B cell (primary cell): Measurements from ENCODE around the gene S100A8. TPM values are rescaled to one million over a fixed set of nuclear protein-coding genes. Genes with fewer than 3 reads are reported as not detected.
"Not testable (repeated sequence)": the region's sequence is repeated elsewhere in the genome, so short reads cannot be mapped to it uniquely, and the experiment has no call there.

ENCODE experiments used
- ATAC-seq: fragments of 200-7000 bp; cut with Tn5 transposase; one replicate; pipeline ENCODE4 v1.10.0; 2021; ENCODE audit warnings: low read depth, mild to moderate bottlenecking, moderate number of reproducible peaks, moderate library complexity
- CTCF ChIA-PET: fragments of 350-600 bp; sonication (Branson Sonifier 250); formaldehyde crosslinking; loops from one replicate; lab custom pipeline; 2021; ENCODE audit warnings: antibody characterized with exemption, inconsistent platforms; lab: Charles Lee
- POLR2A ChIA-PET: fragments of 350-600 bp; sonication (Branson Sonifier 250); formaldehyde crosslinking; loops from one replicate; lab custom pipeline; 2021; ENCODE audit warnings: antibody characterized with exemption; lab: Charles Lee
- DNase-seq: peaks from one replicate; pipeline ENCODE4 v3.0.0; 2013
- H2AFZ ChIP-seq: 2 replicates; pipeline ENCODE4 v1.6.1; 2012; ENCODE audit warnings: mild to moderate bottlenecking, low read depth, low read length; ENCODE audit not compliant: insufficient read depth, poor library complexity, severe bottlenecking
- H3K27ac ChIP-seq, 2 donors: 1 replicate in 1 of 2; 2 replicates in 1 of 2; pipeline ENCODE4 v1.5.1; 2012 to 2013; ENCODE audit warnings: low read length in 2 of 2, mild to moderate bottlenecking in 2 of 2, moderate library complexity in 1 of 2
- H3K27me3 ChIP-seq, 4 experiments: fragments of 200-600 bp in 1 of 4; sonication (generic) in 1 of 4; replicated peaks in 1 of 4; 1 replicate in 2 of 4; 2 replicates in 2 of 4; pipeline versions ENCODE4 v1.6.1 to v1.7.0; 2013 to 2016; ENCODE audit warnings: low read length in 3 of 4, mild to moderate bottlenecking in 2 of 4, mixed read lengths in 1 of 4, moderate library complexity in 1 of 4; ENCODE audit not compliant: insufficient read depth in 4 of 4, control insufficient read depth in 3 of 4; ENCODE audit errors: control extremely low read depth in 1 of 4
- H3K36me3 ChIP-seq, 2 experiments: replicated peaks in 1 of 2; 1 replicate in 1 of 2; 2 replicates in 1 of 2; pipeline versions ENCODE4 v1.6.1 to v1.7.1; 2013; ENCODE audit warnings: low read length in 1 of 2; ENCODE audit not compliant: insufficient read depth in 2 of 2, control insufficient read depth in 1 of 2; ENCODE audit errors: control extremely low read depth in 1 of 2, extremely low read depth in 1 of 2
- H3K4me1 ChIP-seq, 2 donors: fragments of 200-600 bp in 1 of 2; sonication (generic) in 1 of 2; 1 replicate in 1 of 2; 2 replicates in 1 of 2; pipeline versions ENCODE4 v1.5.1 to v1.6.1; 2013 to 2017; ENCODE audit warnings: low read length in 2 of 2; ENCODE audit not compliant: control insufficient read depth in 2 of 2, insufficient read depth in 2 of 2
- H3K4me2 ChIP-seq: replicated peaks from 2 replicates; pipeline ENCODE3; 2012; ENCODE audit warnings: mild to moderate bottlenecking, low read depth, low read length; ENCODE audit not compliant: poor library complexity, severe bottlenecking
- H3K4me3 ChIP-seq, 5 experiments: fragments of 200-600 bp in 1 of 5; sonication (generic) in 1 of 5; 1 replicate in 3 of 5; 2 replicates in 2 of 5; pipeline versions ENCODE4 v1.5.1 to v1.7.0; 2011 to 2016; ENCODE audit warnings: low read length in 4 of 5, mild to moderate bottlenecking in 4 of 5, low read depth in 2 of 5, control low read depth in 1 of 5, moderate library complexity in 1 of 5; ENCODE audit not compliant: insufficient read depth in 1 of 5; ENCODE audit errors: control extremely low read depth in 1 of 5, extremely low read depth in 1 of 5
- H3K79me2 ChIP-seq: fragments of 200-600 bp; sonication (generic); one replicate; pipeline ENCODE4 v1.6.0; 2016; ENCODE audit warnings: low read length; ENCODE audit not compliant: control insufficient read depth, insufficient read depth
- H3K9ac ChIP-seq: fragments of 200-600 bp; sonication (generic); 2 replicates; pipeline ENCODE4 v1.6.1; 2017; ENCODE audit warnings: mild to moderate bottlenecking, low read length, moderate library complexity
- H3K9me3 ChIP-seq, 3 donors: one replicate each; pipeline versions ENCODE4 v1.6.1 to v1.7.1; 2013; ENCODE audit warnings: low read length in 2 of 3; ENCODE audit not compliant: control insufficient read depth in 2 of 3, insufficient read depth in 1 of 3; ENCODE audit errors: control extremely low read depth in 1 of 3
- H4K20me1 ChIP-seq: 2 replicates; pipeline ENCODE4 v1.6.0; 2012; ENCODE audit warnings: mild to moderate bottlenecking, low read length; ENCODE audit not compliant: insufficient read depth, control insufficient read depth, poor library complexity, severe bottlenecking
- H3K27ac Mint-ChIP-seq: one replicate; pipeline ENCODE4 v1.8.0; 2021; ENCODE audit warnings: mixed read lengths
- H3K27me3 Mint-ChIP-seq: one replicate; pipeline ENCODE4 v1.8.0; 2021; ENCODE audit warnings: mixed read lengths
- H3K4me1 Mint-ChIP-seq: one replicate; pipeline ENCODE4 v1.8.0; 2021; ENCODE audit warnings: mixed read lengths
- H3K4me3 Mint-ChIP-seq: one replicate; pipeline ENCODE4 v1.8.0; 2021; ENCODE audit warnings: mixed read lengths
- H3K9me3 Mint-ChIP-seq: one replicate; pipeline ENCODE4 v1.8.0; 2022; ENCODE audit warnings: mixed read lengths; ENCODE audit not compliant: insufficient read depth
- EZH2 ChIP-seq: IDR thresholded peaks from 2 replicates; pipeline ENCODE4 v1.6.1; 2012; ENCODE audit warnings: borderline replicate concordance, low read depth, mild to moderate bottlenecking, moderate library complexity, low read length; ENCODE audit not compliant: insufficient read depth, poor library complexity, severe bottlenecking
- WGBS: methylation state at CpG from one replicate; pipeline ENCODE4 v1.1.5; 2013; ENCODE audit warnings: missing lambda C conversion rate; ENCODE audit not compliant: insufficient coverage; 5-methylcytosine and 5-hydroxymethylcytosine counted together
- intact Hi-C: fragments of 100-400 bp; cut with micrococcal nuclease; formaldehyde crosslinking; loops from one replicate; pipeline ENCODE4 v1.10.0; 2022
- polyA plus RNA-seq: library from polyadenylated mRNA; depleted of rRNA; stranded (reverse); fragments of >200 nt; gene quantifications from 2 replicates; pipeline ENCODE4 v1.2.3, GENCODE V29; 2012
- total RNA-seq, 2 donors: library from RNA; stranded (reverse); fragments of 120-200 nt in 1 of 2; gene quantifications; 1 replicate in 1 of 2; 2 replicates in 1 of 2; pipeline versions ENCODE4 v1.2.3 to v1.2.4, GENCODE V29; 2013 to 2022
- TF ChIP-seq, protein P1 (sequence below): fragments of 200-600 bp; IDR thresholded peaks from one replicate; pipeline ENCODE4 v1.8.0; 2022; ENCODE audit warnings: antibody characterized with exemption, mild to moderate bottlenecking

S100A8 gene
- total and polyA plus RNA-seq, 2 donors (not counting 1 experiment from before 2014, with no cell fraction given), result 3.3 to 16.7 TPM

DNA sequence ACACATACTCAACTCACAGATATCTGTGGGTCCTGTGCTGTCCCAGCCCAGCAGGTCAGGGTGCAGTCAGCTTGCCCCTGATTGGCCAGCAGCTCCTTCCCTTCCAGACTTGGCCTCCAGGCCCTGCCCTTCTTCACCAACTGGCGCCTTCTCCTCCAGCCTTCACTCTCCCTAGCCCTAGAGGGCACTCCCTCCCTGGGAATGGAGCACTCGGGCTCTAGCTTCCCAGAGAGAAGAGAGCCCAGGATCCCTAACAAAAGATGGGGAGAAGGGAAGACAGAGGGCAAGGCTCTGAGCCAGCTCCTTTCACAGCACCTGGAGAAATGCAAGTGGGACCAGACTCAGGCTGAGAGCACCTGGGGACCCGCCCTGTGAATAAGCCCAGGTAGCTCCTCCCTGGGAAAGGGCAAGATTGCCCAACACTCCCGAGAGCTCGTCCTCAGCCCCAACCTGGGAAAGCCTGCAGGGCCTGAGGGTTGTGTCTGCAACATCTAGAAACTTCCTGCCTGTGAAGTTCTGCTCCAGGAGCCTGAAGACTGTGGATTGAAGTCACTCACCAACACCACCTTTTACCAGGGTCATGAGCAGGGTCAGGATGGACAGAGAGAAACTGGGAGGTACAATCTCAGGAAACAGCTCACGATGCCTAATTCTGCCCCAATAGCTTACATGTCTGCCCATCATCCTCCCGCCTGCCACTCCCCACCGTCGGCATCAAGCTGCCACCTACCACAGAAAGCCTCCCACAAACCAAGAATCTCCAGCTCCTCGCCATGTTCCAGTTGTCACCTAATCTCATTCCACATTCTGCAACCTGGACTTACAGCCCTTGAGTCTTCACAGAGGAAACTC, 42.1 kb downstream of the S100A8 start, which contains the start of gene PGLYRP4:
TSS of gene PGLYRP4 (minus strand) at position 331 of the 852 bp plus-strand sequence. CDS start 909 bp downstream, outside the sequence.
- Mint-ChIP-seq H3K9me3 (no peaks in the 10 kb centered on the region), H3K4me3 (no peak within 1 kb of the TSS), H3K27ac (no peak within 1 kb of the TSS), H3K27me3 (peaks cover 65% of the 10 kb centered on the region), H3K4me1 (peaks cover 23% of the 10 kb centered on the region)
- no peaks in the 10 kb centered on the region for H3K36me3 ChIP-seq
- H3K79me2 ChIP-seq, result no peaks in the 10 kb centered on the region
- H3K4me3 ChIP-seq, result no peak within 1 kb of the TSS
- DNase-seq (no peak), ATAC-seq (no peak)
- H3K4me1 ChIP-seq, result peaks cover 14 to 17% of the 10 kb centered on the region in 2 donors
- H3K27ac ChIP-seq, result no peak within 1 kb of the TSS
- peaks cover 0 to 44% (median 22%) of the 10 kb centered on the region in 4 experiments for H3K27me3 ChIP-seq
- no peaks in the 10 kb centered on the region for H3K9me3 ChIP-seq
- H3K4me2 ChIP-seq, result no peak within 1 kb of the TSS
- TF ChIP-seq EZH2, result no peak
- TF ChIP-seq, protein P1, sequence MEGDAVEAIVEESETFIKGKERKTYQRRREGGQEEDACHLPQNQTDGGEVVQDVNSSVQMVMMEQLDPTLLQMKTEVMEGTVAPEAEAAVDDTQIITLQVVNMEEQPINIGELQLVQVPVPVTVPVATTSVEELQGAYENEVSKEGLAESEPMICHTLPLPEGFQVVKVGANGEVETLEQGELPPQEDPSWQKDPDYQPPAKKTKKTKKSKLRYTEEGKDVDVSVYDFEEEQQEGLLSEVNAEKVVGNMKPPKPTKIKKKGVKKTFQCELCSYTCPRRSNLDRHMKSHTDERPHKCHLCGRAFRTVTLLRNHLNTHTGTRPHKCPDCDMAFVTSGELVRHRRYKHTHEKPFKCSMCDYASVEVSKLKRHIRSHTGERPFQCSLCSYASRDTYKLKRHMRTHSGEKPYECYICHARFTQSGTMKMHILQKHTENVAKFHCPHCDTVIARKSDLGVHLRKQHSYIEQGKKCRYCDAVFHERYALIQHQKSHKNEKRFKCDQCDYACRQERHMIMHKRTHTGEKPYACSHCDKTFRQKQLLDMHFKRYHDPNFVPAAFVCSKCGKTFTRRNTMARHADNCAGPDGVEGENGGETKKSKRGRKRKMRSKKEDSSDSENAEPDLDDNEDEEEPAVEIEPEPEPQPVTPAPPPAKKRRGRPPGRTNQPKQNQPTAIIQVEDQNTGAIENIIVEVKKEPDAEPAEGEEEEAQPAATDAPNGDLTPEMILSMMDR, result no peak
- intact Hi-C loops, result no loop called here
- no peak within 1 kb of the TSS for H3K9ac ChIP-seq
- POLR2A ChIA-PET, result no interaction called here
- H2AFZ ChIP-seq, result no peak within 1 kb of the TSS
- CTCF ChIA-PET, result interaction anchor here (1.1 to 1.2 kb wide), 2 partner anchors 16 to 146 kb away, joined by 3 to 4 read pairs; no protein-coding TSS in a partner anchor
- WGBS, result 77% methylated on average over 7 of the region's 10 CpGs
- no peaks in the 10 kb centered on the region for H4K20me1 ChIP-seq

DNA sequence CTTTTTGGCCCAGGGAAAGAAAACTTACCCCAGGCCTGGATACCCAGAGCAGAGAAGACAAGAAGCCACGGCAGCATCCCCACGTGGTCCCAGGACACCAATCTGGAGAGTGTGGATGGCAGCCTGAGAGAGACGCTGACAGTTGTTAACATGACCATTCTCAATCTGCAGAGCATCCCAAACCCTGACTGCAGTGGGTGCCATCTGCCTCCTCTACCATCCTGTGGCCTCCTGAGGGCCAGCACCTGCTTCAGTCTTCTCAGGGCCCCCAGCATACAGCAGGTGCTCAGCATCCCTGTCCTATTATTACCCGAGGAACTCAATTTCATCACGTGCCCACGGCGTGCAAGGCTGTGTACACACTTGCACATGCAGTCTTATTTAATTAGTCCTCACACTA, 43.0 kb downstream of the S100A8 start:
- ATAC-seq (no peak), DNase-seq (no peak)
- Mint-ChIP-seq H3K27me3 (peaks cover 63% of the 10 kb centered on the region), H3K27ac (no peak overlapping the region), H3K4me3 (no peak overlapping the region), H3K4me1 (peaks cover 23% of the 10 kb centered on the region), H3K9me3 (no peaks in the 10 kb centered on the region)
- CTCF ChIA-PET, result no interaction called here
- no peak overlapping the region for H3K4me3 ChIP-seq
- peaks cover 14 to 17% of the 10 kb centered on the region in 2 donors for H3K4me1 ChIP-seq
- H3K79me2 ChIP-seq, result no peaks in the 10 kb centered on the region
- no peaks in the 10 kb centered on the region for H3K9me3 ChIP-seq
- H2AFZ ChIP-seq, result no peak overlapping the region
- POLR2A ChIA-PET, result no interaction called here
- H3K27ac ChIP-seq, result no peak overlapping the region
- H3K9ac ChIP-seq, result no peak overlapping the region
- 77% methylated on average over 7 of the region's 7 CpGs for WGBS
- TF ChIP-seq, protein P1, result no peak
- TF ChIP-seq EZH2, result no peak
- H4K20me1 ChIP-seq, result no peaks in the 10 kb centered on the region
- peaks cover 0 to 47% (median 20%) of the 10 kb centered on the region in 4 experiments for H3K27me3 ChIP-seq
- no peak overlapping the region for H3K4me2 ChIP-seq
- intact Hi-C loops, result no loop called here
- H3K36me3 ChIP-seq, result no peaks in the 10 kb centered on the region

DNA sequence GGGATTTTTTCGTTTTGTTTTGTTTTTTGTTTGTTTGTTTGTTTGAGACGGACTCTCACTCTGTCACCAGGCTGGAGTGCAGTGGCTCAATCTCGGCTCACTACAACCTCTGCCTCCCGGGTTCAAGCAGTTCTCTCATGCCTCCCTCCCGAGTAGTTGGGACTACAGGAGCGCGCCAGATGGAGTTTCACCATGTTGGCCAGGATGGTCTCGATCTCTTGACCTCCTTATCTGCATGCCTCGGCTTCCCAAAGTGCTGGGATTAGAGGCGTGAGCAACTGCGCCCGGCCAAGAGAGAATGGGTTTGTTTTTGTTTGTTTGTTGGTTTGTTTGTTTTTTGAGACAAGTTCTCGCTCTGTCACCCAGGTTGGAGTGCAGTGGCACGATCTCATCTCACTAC, 43.8 kb downstream of the S100A8 start:
- WGBS, result 95% methylated on average over 9 of the region's 14 CpGs
- H4K20me1 ChIP-seq, H3K4me2 ChIP-seq, DNase-seq, H2AFZ ChIP-seq, H3K9me3 ChIP-seq, H3K27ac ChIP-seq, H3K36me3 ChIP-seq, H3K79me2 ChIP-seq, CTCF ChIA-PET, intact Hi-C loops, H3K9me3 Mint-ChIP-seq, H3K4me3 Mint-ChIP-seq, H3K9ac ChIP-seq, POLR2A ChIA-PET, ATAC-seq, H3K4me3 ChIP-seq, H3K27ac Mint-ChIP-seq: not testable (repeated sequence)
- Histone ChIP-seq H3K27me3 (peaks cover 0 to 46% (median 20%) of the 10 kb centered on the region in 4 experiments), H3K4me1 (peaks cover 14 to 17% of the 10 kb centered on the region in 2 donors)
- Mint-ChIP-seq H3K4me1 (peaks cover 23% of the 10 kb centered on the region), H3K27me3 (peaks cover 66% of the 10 kb centered on the region)
